AG04449 (cell line): ENCODE measurements around the gene PPP1R26.
"Not testable (repeated sequence)": the region's sequence is repeated elsewhere in the genome, so short reads cannot be mapped to it uniquely, and the experiment has no call there.

Experiments
- CTCF ChIA-PET: fragments of 350-600 bp; formaldehyde crosslinking; extraction: SDS; loops from one replicate; lab custom pipeline; 2021; ENCODE audit warnings: antibody characterized with exemption; lab: Yijun Ruan, JAX
- POLR2A ChIA-PET: fragments of 400-600, 350-600 bp; formaldehyde crosslinking; extraction: SDS; loops from one replicate; lab custom pipeline; 2020; ENCODE audit warnings: antibody characterized with exemption, inconsistent platforms; lab: Yijun Ruan, JAX
- DNase-seq: peaks from one replicate; pipeline ENCODE4 v3.0.0-alpha.2; 2010; ENCODE audit warnings: low read depth, low spot score
- H3K4me3 ChIP-seq: 2 replicates; pipeline ENCODE4 v1.5.1; 2011; ENCODE audit warnings: low read depth, mild to moderate bottlenecking, control low read depth, low read length
- CTCF ChIP-seq: IDR thresholded peaks from one replicate; pipeline ENCODE4 v1.5.1; 2011; ENCODE audit warnings: mild to moderate bottlenecking, moderate library complexity, low read length, control low read depth, inconsistent platforms; ENCODE audit not compliant: insufficient read depth; ENCODE audit errors: missing control alignments

PPP1R26 gene

DNA sequence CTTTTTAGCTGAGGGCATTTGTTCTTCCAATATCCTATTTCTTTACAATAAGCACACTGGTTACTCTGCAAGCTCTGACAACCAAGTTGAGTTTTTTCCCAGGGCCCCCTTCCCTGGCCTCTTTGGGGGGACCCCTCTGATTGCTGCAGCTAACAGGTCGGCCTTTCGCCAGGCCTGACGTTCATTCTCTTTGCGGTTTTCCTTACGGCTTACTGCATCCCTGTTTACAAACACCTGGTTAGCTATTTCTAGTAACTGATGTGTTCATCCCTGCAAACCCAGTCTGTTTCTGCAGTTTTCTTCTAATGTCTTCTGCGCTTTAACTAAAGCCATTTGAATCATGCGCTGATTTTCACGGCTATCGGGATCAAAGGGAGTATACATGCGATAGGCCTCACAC is 37.5 kb upstream of the PPP1R26 start:
- no peak for TF ChIP-seq CTCF
- POLR2A ChIA-PET = no interaction called here
- CTCF ChIA-PET = no interaction called here
- H3K4me3 ChIP-seq = no peak overlapping the region
- DNase-seq = no peak

DNA sequence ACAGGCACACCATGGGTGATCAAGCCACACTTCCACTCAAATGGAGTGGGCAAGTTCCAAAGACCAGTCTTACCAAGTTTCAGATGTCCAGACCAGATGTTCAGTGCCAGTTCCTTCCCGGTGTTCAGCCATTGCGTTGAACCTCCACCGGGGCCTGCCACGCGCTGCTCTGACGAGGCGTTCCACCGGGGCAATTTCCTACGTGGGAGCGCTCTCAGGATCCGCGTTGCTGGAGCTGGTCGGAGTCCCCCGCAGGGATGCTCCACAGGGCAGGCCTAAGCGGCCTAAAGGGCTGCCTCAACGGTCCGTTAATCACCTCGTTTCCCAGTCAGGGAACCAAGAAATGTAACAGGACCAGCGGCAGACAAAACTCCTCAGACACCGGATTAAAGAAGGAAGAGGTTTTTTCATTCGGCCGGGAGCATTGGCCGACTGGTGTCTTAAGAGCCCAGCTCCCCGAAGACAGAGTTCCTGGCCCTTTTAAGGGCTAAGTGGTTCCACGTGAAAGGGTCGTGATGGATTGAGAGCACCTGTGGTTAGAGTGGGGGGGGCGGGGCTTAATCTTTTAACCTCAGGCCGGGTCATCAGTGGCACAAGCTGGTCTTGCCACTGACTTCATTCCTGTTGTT is 35.7 kb upstream of the PPP1R26 start:
- no peak overlapping the region for H3K4me3 ChIP-seq
- TF ChIP-seq CTCF = no peak
- no peak for DNase-seq
- ChIA-PET CTCF (no interaction called here), POLR2A (no interaction called here)

DNA sequence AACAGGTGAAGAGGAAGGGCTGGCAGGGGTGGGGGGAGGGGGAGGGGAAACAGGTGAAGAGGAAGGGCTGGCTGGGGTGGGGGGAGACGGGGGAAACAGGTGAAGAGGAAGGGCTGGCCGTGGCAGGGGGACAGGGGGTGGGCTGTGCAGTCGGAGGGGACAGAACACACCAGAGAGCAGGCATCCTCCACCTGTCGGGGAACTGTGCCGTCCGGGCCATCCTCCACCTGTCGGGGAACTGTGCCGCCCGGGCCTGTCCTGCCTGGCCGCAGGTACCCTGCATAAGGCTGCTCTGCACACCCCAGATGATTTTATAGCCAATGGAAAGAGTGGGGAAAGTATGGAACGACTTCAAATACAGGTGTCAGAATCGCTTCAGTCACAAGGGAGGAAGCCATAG is 32.5 kb upstream of the PPP1R26 start:
- ChIA-PET CTCF (no interaction called here), POLR2A (no interaction called here)
- no peak for DNase-seq
- no peak overlapping the region for H3K4me3 ChIP-seq
- TF ChIP-seq CTCF = no peak

GRCh38 chr9:135448663-135449100 is 30.9 kb upstream of the PPP1R26 start:
- H3K4me3 ChIP-seq = no peak overlapping the region
- DNase-seq = no peak
- ChIA-PET CTCF (no interaction called here), POLR2A (no interaction called here)
- no peak for TF ChIP-seq CTCF

DNA sequence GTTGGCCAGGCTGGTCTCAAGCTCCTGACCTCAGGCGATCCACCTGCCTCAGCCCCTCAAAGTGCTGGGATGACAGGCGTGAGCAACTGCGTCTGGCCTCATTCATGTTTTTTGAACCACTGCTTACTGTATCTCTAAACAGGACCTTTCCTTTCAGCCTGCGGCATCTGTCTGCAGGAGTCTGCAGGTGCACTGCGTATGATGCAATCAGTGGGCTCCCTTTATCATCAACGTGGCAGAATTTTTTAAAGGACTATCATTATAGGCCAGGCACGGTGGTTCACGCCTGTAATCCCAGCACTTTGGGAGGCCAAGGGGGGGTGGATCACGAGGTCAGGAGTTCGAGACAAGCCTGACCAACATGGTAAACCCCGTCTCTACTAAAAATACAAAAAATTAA is 30.1 kb upstream of the PPP1R26 start:
- POLR2A ChIA-PET, CTCF ChIA-PET, DNase-seq, H3K4me3 ChIP-seq: not testable (repeated sequence)

GRCh38 chr9:135450956-135451355 is 28.6 kb upstream of the PPP1R26 start:
- no peak overlapping the region for H3K4me3 ChIP-seq
- CTCF ChIA-PET = interaction anchor here (0.8 to 1.1 kb wide), 2 partner anchors 13 to 38 kb away, joined by 3 read pairs; no protein-coding TSS in a partner anchor
- POLR2A ChIA-PET = no interaction called here
- TF ChIP-seq CTCF = no peak
- DNase-seq = no peak

DNA sequence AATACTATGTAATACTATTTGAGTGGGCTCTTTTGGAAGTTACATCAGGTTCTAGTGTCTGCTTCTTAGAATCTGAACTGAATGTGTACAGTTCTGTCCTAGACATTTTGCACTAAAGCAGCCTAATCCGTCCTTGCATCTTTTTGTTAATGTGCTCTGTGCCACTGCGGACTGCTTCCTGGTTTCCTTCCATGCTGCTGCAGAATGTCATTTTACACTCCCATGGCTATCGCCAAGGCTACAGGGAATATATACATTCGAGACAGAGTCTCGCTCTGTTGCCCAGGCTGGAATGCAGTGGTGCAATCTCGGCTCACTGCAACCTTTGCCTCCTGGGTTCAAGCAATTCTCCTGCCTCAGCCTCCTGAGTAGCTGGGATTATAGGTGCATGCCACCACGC is 27.7 kb upstream of the PPP1R26 start:
- H3K4me3 ChIP-seq, DNase-seq, POLR2A ChIA-PET: not testable (repeated sequence)
- CTCF ChIA-PET = interaction anchor here (1.1 kb wide), 1 partner anchor 11 kb away, joined by 3 read pairs; no protein-coding TSS in a partner anchor
